Measurements from ENCODE around the gene HMG20A. TPM values are rescaled to one million over a fixed set of nuclear protein-coding genes. Genes with fewer than 3 reads are reported as not detected.

Gene HMG20A
- total RNA-seq, 3 donors from 2014 or later (not counting 1 experiment from before 2014, with no cell fraction given) = 48.4 to 71.0 (median 53.9) TPM

DNA sequence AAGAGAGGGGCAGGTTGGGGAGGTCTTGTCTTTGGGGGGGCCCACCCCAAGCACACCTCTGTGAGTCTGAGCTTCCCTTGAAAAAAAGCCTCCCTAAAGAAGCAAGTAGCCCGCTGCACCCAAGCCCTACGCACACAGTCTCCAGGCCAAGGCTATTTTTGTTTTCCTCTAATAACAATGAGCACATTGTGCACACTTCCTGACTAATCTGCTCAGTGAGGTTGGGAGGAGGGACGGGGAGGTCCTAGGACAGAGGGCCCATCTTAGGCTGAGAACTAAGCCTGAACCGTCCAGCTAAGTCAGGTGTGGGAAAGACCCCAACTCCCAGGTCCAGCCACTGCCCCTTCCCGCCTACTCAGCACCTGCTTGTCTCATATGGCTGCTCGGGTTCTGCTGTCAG is 87.2 kb downstream of the HMG20A start:
- peaks cover 0 to 20% of the 10 kb centered on the region in 2 donors for H3K4me1 Mint-ChIP-seq
- no peak overlapping the region for H3K27ac Mint-ChIP-seq
- intact Hi-C loops (cut with micrococcal nuclease) = no loop called here
- Histone ChIP-seq H3K9me3 (ENCODE audit: control insufficient read depth, insufficient read depth, low read length) (no peaks in the 10 kb centered on the region), H3K4me3 (ENCODE audit: low read length) (no peak overlapping the region), H3K27me3 (ENCODE audit: control insufficient read depth, insufficient read depth, low read length) (no peaks in the 10 kb centered on the region), H3K4me1 (ENCODE audit: control insufficient read depth, insufficient read depth, low read length) (peaks cover 6% of the 10 kb centered on the region), H3K36me3 (ENCODE audit: control insufficient read depth, insufficient read depth, low read length) (no peaks in the 10 kb centered on the region), H3K27ac (ENCODE audit: low read length) (no peak overlapping the region)
- no peaks in the 10 kb centered on the region for H3K9me3 Mint-ChIP-seq
- H3K4me3 Mint-ChIP-seq = no peak overlapping the region
- no peak for ATAC-seq
- DNase-seq = no peak
- no peak for TF ChIP-seq CTCF (IDR thresholded peaks at IDR 0.05)
- H3K36me3 Mint-ChIP-seq = no peaks in the 10 kb centered on the region
- 61% methylated on average over 6 of the region's 6 CpGs for WGBS (ENCODE audit: insufficient coverage)
- H3K27me3 Mint-ChIP-seq (ENCODE audit: low read depth in 2 of 2) = no peaks in the 10 kb centered on the region

- Histone ChIP-seq H3K4me3 (ENCODE audit: low read length) (no peak overlapping the region), H3K4me1 (ENCODE audit: control insufficient read depth, insufficient read depth, low read length) (peaks cover 6% of the 10 kb centered on the region), H3K27ac (ENCODE audit: low read length) (no peak overlapping the region), H3K9me3 (ENCODE audit: control insufficient read depth, insufficient read depth, low read length) (no peaks in the 10 kb centered on the region), H3K36me3 (ENCODE audit: control insufficient read depth, insufficient read depth, low read length) (no peaks in the 10 kb centered on the region), H3K27me3 (ENCODE audit: control insufficient read depth, insufficient read depth, low read length) (no peaks in the 10 kb centered on the region)
- H3K9me3 Mint-ChIP-seq = no peaks in the 10 kb centered on the region
- TF ChIP-seq CTCF (IDR thresholded peaks at IDR 0.05) = no peak
- no peaks in the 10 kb centered on the region for H3K36me3 Mint-ChIP-seq
- no peak overlapping the region for H3K4me3 Mint-ChIP-seq
- H3K27me3 Mint-ChIP-seq (ENCODE audit: low read depth in 2 of 2) = no peaks in the 10 kb centered on the region
- DNase-seq (no peak), ATAC-seq (no peak)
- intact Hi-C loops (cut with micrococcal nuclease) = no loop called here
- H3K27ac Mint-ChIP-seq = peak overlapping the region in 1 of 2 donors; percentile 21
- H3K4me1 Mint-ChIP-seq = peaks cover 0 to 20% of the 10 kb centered on the region in 2 donors
- WGBS (ENCODE audit: insufficient coverage) = 58% methylated on average over 4 of the region's 4 CpGs
Measured at GRCh38 chr15:77508541-77509243, 88.0 kb downstream of the HMG20A start.

GRCh38 chr15:77510066-77511057 is 89.7 kb downstream of the HMG20A start:
- Histone ChIP-seq H3K27me3 (ENCODE audit: control insufficient read depth, insufficient read depth, low read length) (no peaks in the 10 kb centered on the region), H3K9me3 (ENCODE audit: control insufficient read depth, insufficient read depth, low read length) (no peaks in the 10 kb centered on the region), H3K27ac (ENCODE audit: low read length) (no peak overlapping the region), H3K36me3 (ENCODE audit: control insufficient read depth, insufficient read depth, low read length) (no peaks in the 10 kb centered on the region), H3K4me3 (ENCODE audit: low read length) (no peak overlapping the region), H3K4me1 (ENCODE audit: control insufficient read depth, insufficient read depth, low read length) (peaks cover 6% of the 10 kb centered on the region)
- ATAC-seq = no peak
- WGBS (ENCODE audit: insufficient coverage) = 89% methylated on average over 10 of the region's 11 CpGs
- Mint-ChIP-seq H3K27me3 (ENCODE audit: low read depth in 2 of 2) (no peaks in the 10 kb centered on the region), H3K27ac (no peak overlapping the region), H3K36me3 (no peaks in the 10 kb centered on the region), H3K4me1 (peaks cover 0 to 20% of the 10 kb centered on the region in 2 donors), H3K9me3 (no peaks in the 10 kb centered on the region), H3K4me3 (no peak overlapping the region)
- TF ChIP-seq CTCF (IDR thresholded peaks at IDR 0.05) = no peak
- no peak for DNase-seq
- intact Hi-C loops (cut with micrococcal nuclease) = no loop called here

Measured in natural killer cell (primary cell).